IPS-20b (cell line): ENCODE results near the gene STX8.
"Not testable (repeated sequence)": the region's sequence is repeated elsewhere in the genome, so short reads cannot be mapped to it uniquely, and the experiment has no call there.

ENCODE experiments used
- H3K27ac ChIP-seq: one replicate; pipeline ENCODE4 v1.5.1; 2013; ENCODE audit warnings: low read length
- H3K27me3 ChIP-seq: 2 replicates; pipeline ENCODE4 v1.6.1; 2013; ENCODE audit warnings: mild to moderate bottlenecking, low read length, inconsistent platforms; ENCODE audit not compliant: insufficient read depth
- H3K36me3 ChIP-seq: 2 replicates; pipeline ENCODE4 v1.6.1; 2013; ENCODE audit warnings: low read depth, mild to moderate bottlenecking, inconsistent platforms, low read length, moderate library complexity; ENCODE audit not compliant: insufficient read depth
- H3K4me1 ChIP-seq: 2 replicates; pipeline ENCODE4 v1.6.1; 2013; ENCODE audit warnings: mild to moderate bottlenecking, control low read depth, inconsistent platforms, low read length, moderate library complexity; ENCODE audit not compliant: insufficient read depth
- H3K4me3 ChIP-seq: 2 replicates; pipeline ENCODE4 v1.5.1; 2013; ENCODE audit warnings: mild to moderate bottlenecking, low read length, inconsistent platforms
- H3K9ac ChIP-seq: 2 replicates; pipeline ENCODE4 v1.6.1; 2013; ENCODE audit warnings: low read depth, mild to moderate bottlenecking, inconsistent platforms, low read length, moderate library complexity
- H3K9me3 ChIP-seq: 2 replicates; pipeline ENCODE4 v1.6.1; 2013; ENCODE audit warnings: mild to moderate bottlenecking, low read depth, low read length, inconsistent platforms; ENCODE audit not compliant: insufficient read depth

STX8 gene

GRCh38 chr17:9577373-9577709, 1.7 kb upstream of the STX8 start:
- H3K27me3 ChIP-seq: no peaks in the 10 kb centered on the region
- H3K9me3 ChIP-seq: no peaks in the 10 kb centered on the region
- no peak overlapping the region for H3K27ac ChIP-seq
- H3K4me1 ChIP-seq: no peaks in the 10 kb centered on the region
- H3K9ac ChIP-seq: no peak overlapping the region
- H3K36me3 ChIP-seq: no peaks in the 10 kb centered on the region
- H3K4me3 ChIP-seq: no peak overlapping the region

GRCh38 chr17:9576521-9577372, 1.1 kb upstream of the STX8 start, which contains the start of gene CFAP52:
Gene CFAP52 (plus strand): TSS chr17:9576642. CDS start chr17:9576696, 54 bp downstream.
- H3K36me3 ChIP-seq: no peaks in the 10 kb centered on the region
- H3K4me1 ChIP-seq: no peaks in the 10 kb centered on the region
- peak within 1 kb of the TSS; percentile 72; the same call in 1 of the 2 replicates for H3K9ac ChIP-seq
- no peaks in the 10 kb centered on the region for H3K9me3 ChIP-seq
- no peaks in the 10 kb centered on the region for H3K27me3 ChIP-seq
- no peak within 1 kb of the TSS for H3K27ac ChIP-seq
- H3K4me3 ChIP-seq: peak within 1 kb of the TSS; percentile 83

DNA sequence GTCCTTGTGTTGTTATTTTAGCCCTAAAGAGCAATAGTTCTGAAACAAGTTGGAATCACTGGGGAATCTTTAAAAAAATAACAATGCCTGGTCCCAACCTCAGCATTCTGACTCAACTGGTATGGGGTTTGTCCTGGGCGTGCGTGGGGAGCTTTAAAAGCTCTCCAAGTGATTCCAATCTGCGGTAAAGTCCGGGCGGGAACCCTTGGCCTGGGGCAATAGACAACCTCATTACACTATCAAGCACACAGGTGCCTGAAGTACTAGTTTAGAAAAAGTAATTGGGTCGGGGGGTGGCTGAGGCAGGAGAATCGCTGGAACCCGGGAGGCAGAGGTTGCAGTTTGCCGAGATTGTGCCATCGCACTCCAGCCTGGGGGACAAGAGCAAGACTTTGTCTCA, 4.4 kb downstream of the STX8 start:
- H3K9me3 ChIP-seq: no peaks in the 10 kb centered on the region
- H3K4me1 ChIP-seq: no peaks in the 10 kb centered on the region
- no peak overlapping the region for H3K9ac ChIP-seq
- H3K4me3 ChIP-seq: no peak overlapping the region
- no peaks in the 10 kb centered on the region for H3K27me3 ChIP-seq
- H3K27ac ChIP-seq: no peak overlapping the region
- peaks cover 6% of the 10 kb centered on the region; the same call in 1 of the 2 replicates for H3K36me3 ChIP-seq

- Histone ChIP-seq H3K27ac (no peak overlapping the region), H3K9ac (no peak overlapping the region), H3K27me3 (no peaks in the 10 kb centered on the region), H3K4me1 (no peaks in the 10 kb centered on the region), H3K4me3 (no peak overlapping the region), H3K9me3 (no peaks in the 10 kb centered on the region), H3K36me3 (peaks cover 6% of the 10 kb centered on the region; the same call in 1 of the 2 replicates)
Observed at GRCh38 chr17:9568957-9569588, 6.5 kb downstream of the STX8 start.

GRCh38 chr17:9568004-9568403, 7.6 kb downstream of the STX8 start:
- Histone ChIP-seq H3K4me3 (no peak overlapping the region), H3K9ac (no peak overlapping the region), H3K27me3 (no peaks in the 10 kb centered on the region), H3K9me3 (no peaks in the 10 kb centered on the region), H3K4me1 (no peaks in the 10 kb centered on the region), H3K36me3 (peaks cover 6% of the 10 kb centered on the region; the same call in 1 of the 2 replicates), H3K27ac (no peak overlapping the region)

GRCh38 chr17:9566739-9567138, 8.9 kb downstream of the STX8 start:
- H3K4me3 ChIP-seq, H3K27me3 ChIP-seq, H3K9me3 ChIP-seq, H3K36me3 ChIP-seq, H3K9ac ChIP-seq, H3K4me1 ChIP-seq, H3K27ac ChIP-seq: not testable (repeated sequence)

DNA sequence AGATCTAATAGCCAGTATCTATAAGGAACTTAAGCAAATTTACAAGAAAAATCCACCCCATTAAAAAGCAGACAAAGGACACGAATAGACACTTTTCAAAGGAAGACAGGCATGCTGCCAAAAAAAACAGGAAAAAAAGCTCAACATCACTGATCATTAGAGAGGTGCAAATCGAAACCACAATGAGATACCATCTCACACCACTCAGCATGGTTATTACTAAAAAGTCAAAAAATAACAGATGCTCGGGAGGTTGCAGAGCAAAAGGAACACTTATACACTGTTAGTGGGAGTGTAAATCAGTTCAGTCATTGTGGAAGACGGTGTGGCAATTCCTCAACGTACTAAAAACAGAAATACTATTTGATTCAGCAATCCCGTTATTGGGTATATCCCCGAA, 9.6 kb downstream of the STX8 start:
- Histone ChIP-seq H3K9ac (no peak overlapping the region), H3K27me3 (no peaks in the 10 kb centered on the region), H3K9me3 (no peaks in the 10 kb centered on the region), H3K4me3 (no peak overlapping the region), H3K4me1 (no peaks in the 10 kb centered on the region), H3K27ac (no peak overlapping the region), H3K36me3 (peaks cover 6% of the 10 kb centered on the region; the same call in 1 of the 2 replicates)

DNA sequence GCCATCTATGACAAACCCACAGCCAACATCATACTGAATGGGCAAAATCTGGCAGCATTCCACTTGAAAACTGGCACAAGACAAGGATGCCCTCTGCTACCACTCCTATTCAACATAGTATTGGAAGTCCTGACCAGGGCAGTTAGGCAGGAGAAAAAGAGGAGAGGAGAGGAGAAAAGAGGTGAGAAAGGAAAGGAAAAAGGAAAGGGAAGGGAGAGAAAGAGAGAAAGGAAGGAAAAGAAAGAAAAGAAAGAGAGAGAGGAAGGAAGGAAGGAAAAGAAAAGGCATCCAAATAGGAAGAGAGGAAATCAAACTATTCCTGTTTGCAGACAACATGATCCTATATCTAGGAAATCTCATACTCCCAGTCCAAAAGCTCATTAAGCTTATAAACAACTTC, 11.5 kb downstream of the STX8 start:
- Histone ChIP-seq H3K27ac (no peak overlapping the region), H3K36me3 (peaks cover 6% of the 10 kb centered on the region; the same call in 1 of the 2 replicates), H3K9me3 (no peaks in the 10 kb centered on the region), H3K27me3 (no peaks in the 10 kb centered on the region), H3K4me3 (no peak overlapping the region), H3K9ac (no peak overlapping the region), H3K4me1 (no peaks in the 10 kb centered on the region)

DNA sequence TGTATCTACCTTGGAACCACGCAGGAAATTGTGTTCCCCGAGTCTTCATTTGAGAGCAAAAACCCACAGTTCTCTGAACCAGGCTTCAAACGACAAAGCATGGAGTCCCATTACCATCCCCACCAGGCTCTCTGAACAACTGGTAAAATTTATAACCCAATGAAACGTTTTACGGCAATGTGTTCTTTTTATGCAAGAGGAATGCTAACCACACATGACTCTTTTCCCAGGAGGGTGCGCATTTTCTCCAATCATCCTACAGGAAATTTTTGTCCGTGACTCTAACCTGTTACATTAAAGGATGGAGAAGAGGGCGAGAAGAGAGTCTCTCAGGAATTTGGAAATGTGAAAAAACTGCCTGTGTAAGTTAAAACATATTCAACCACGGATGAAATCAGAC, 17.8 kb downstream of the STX8 start:
- H3K27me3 ChIP-seq: no peaks in the 10 kb centered on the region
- no peak overlapping the region for H3K4me3 ChIP-seq
- no peak overlapping the region for H3K9ac ChIP-seq
- H3K27ac ChIP-seq: no peak overlapping the region
- H3K36me3 ChIP-seq: no peaks in the 10 kb centered on the region
- H3K4me1 ChIP-seq: no peaks in the 10 kb centered on the region
- no peaks in the 10 kb centered on the region for H3K9me3 ChIP-seq

DNA sequence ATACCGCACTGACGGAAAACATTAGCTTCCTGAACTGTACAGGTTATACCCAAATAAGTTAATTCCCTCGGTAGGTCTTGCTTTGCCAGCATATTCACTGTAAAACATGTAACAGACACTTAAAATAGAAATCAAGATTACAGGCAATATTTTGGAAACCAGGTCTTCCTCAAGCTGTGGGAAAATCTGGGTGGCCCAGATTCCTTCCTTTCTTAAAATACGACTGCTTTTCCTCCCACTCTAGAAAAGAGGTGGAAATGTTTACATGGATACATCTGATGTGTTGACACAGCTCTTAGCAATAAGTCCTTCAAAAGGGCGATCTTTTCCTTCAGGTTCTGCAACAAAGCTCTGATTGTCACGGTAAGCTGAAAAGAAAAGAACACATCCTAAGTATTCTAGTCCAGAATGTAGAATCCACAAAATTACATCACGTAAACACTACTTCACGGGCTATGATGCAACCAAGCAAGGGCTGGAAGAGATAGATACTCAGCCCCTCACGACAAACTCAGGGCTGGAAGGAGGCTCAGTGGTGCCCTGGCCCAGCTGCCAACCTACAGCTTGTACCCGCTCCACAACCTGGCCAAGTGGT, 18.4 kb downstream of the STX8 start:
- no peaks in the 10 kb centered on the region for H3K36me3 ChIP-seq
- no peaks in the 10 kb centered on the region for H3K9me3 ChIP-seq
- H3K27ac ChIP-seq: no peak overlapping the region
- H3K4me3 ChIP-seq: no peak overlapping the region
- H3K27me3 ChIP-seq: no peaks in the 10 kb centered on the region
- H3K4me1 ChIP-seq: no peaks in the 10 kb centered on the region
- no peak overlapping the region for H3K9ac ChIP-seq

DNA sequence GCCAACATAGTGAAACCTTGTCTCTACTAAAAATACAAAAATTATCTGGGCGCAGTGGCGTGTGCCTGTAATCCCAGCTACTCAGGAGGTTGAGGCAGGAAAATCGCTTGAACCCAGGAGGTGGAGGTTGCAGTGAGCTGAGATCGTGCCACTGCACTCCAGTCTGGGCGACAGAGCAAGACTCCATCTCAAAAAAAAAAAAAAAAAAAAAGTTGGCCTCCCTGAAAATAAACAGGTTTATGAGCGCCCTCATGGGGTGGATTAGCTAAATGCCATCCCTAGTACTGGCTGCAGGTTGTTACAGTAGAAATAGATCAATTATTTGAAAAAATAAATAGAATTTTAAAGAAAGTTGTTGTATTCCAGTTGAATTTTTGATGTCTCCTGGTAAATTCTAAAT, 20.9 kb downstream of the STX8 start:
- not testable (repeated sequence) for H3K27me3 ChIP-seq, H3K4me1 ChIP-seq, H3K27ac ChIP-seq, H3K9ac ChIP-seq, H3K9me3 ChIP-seq, H3K4me3 ChIP-seq, H3K36me3 ChIP-seq

DNA sequence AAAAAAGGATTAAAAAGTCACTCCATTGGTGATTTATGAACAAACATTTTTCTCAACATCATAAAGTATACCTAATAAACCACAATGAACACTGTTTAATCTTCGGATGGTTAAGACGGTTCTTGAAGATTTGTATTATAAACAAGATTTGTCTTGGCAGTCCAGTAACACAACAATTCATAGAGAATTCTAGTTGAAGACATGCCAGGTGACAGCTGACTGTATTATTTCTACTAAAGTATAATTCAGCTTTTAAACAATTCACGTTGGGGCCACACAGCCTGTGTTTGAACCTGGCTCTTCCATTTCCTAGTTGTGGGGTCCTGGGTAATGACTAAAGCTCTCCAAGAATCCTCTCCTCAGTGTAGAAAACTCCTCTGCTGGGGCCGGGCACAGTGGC, 22.0 kb downstream of the STX8 start:
- Histone ChIP-seq H3K9ac (no peak overlapping the region), H3K27ac (no peak overlapping the region), H3K4me3 (no peak overlapping the region), H3K9me3 (no peaks in the 10 kb centered on the region), H3K4me1 (no peaks in the 10 kb centered on the region), H3K27me3 (no peaks in the 10 kb centered on the region), H3K36me3 (no peaks in the 10 kb centered on the region)
